ENCODE measurements around the gene DLL1. TPM values are rescaled to one million over a fixed set of nuclear protein-coding genes. Genes with fewer than 3 reads are reported as not detected.

The DLL1 gene
- total RNA-seq, 4 donors from 2014 or later: 32.6 to 75.6 (median 46.9) TPM

GRCh38 chr6:170254315-170255213 lies 36.3 kb downstream of the DLL1 start:
- 87% methylated on average over 12 of the region's 14 CpGs for WGBS
- H3K4me3 ChIP-seq: no peak overlapping the region
- no peak for DNase-seq (ENCODE audit: low spot score in 2 of 2)

GRCh38 chr6:170253910-170254269 lies 37.0 kb downstream of the DLL1 start:
- TF ChIP-seq CTCF (IDR thresholded peaks at IDR 0.05): no peak
- no peak for TF ChIP-seq POLR2A (IDR thresholded peaks at IDR 0.05)
- no peak for TF ChIP-seq POLR2AphosphoS5 (IDR thresholded peaks at IDR 0.05)
- TF ChIP-seq EP300 (IDR thresholded peaks at IDR 0.05): no peak
- no peak for DNase-seq (ENCODE audit: low spot score in 2 of 2)
- WGBS: 81% methylated on average over 9 of the region's 9 CpGs
- Histone ChIP-seq H3K4me1 (no peaks in the 10 kb centered on the region), H3K27me3 (peaks cover 7% of the 10 kb centered on the region), H3K27ac (no peak overlapping the region), H3K9me3 (no peaks in the 10 kb centered on the region), H3K36me3 (no peaks in the 10 kb centered on the region), H3K4me3 (no peak overlapping the region)

More at GRCh38 chr6:170254315-170255213, 36.3 kb downstream of the DLL1 start:
- no peaks in the 10 kb centered on the region for H3K4me1 ChIP-seq
- H3K27me3 ChIP-seq: peaks cover 7% of the 10 kb centered on the region
- H3K27ac ChIP-seq: no peak overlapping the region
- H3K36me3 ChIP-seq: no peaks in the 10 kb centered on the region
- TF ChIP-seq POLR2A (IDR thresholded peaks at IDR 0.05): no peak
- TF ChIP-seq EP300 (IDR thresholded peaks at IDR 0.05): no peak
- no peak for TF ChIP-seq POLR2AphosphoS5 (IDR thresholded peaks at IDR 0.05)
- TF ChIP-seq CTCF (IDR thresholded peaks at IDR 0.05): no peak
- H3K9me3 ChIP-seq: no peaks in the 10 kb centered on the region

- H3K27ac ChIP-seq: no peak overlapping the region
- no peak overlapping the region for H3K4me3 ChIP-seq
- 83% methylated on average over 19 of the region's 30 CpGs for WGBS
- no peaks in the 10 kb centered on the region for H3K9me3 ChIP-seq
- peaks cover 7% of the 10 kb centered on the region for H3K27me3 ChIP-seq
- no peaks in the 10 kb centered on the region for H3K4me1 ChIP-seq
- no peaks in the 10 kb centered on the region for H3K36me3 ChIP-seq
- no peak for TF ChIP-seq POLR2A (IDR thresholded peaks at IDR 0.05)
- no peak for TF ChIP-seq EP300 (IDR thresholded peaks at IDR 0.05)
- no peak for TF ChIP-seq POLR2AphosphoS5 (IDR thresholded peaks at IDR 0.05)
- no peak for TF ChIP-seq CTCF (IDR thresholded peaks at IDR 0.05)
- no peak for DNase-seq (ENCODE audit: low spot score in 2 of 2)
These were observed 37.5 kb downstream of the DLL1 start for GRCh38 chr6:170253226-170253909.

GRCh38 chr6:170251776-170252571 lies 38.9 kb downstream of the DLL1 start:
- DNase-seq (ENCODE audit: low spot score in 2 of 2): no peak
- H3K4me1 ChIP-seq: peaks cover 4% of the 10 kb centered on the region
- TF ChIP-seq POLR2AphosphoS5 (IDR thresholded peaks at IDR 0.05): no peak
- TF ChIP-seq POLR2A (IDR thresholded peaks at IDR 0.05): no peak
- TF ChIP-seq CTCF (IDR thresholded peaks at IDR 0.05): no peak
- no peak for TF ChIP-seq EP300 (IDR thresholded peaks at IDR 0.05)
- no peaks in the 10 kb centered on the region for H3K36me3 ChIP-seq
- no peak overlapping the region for H3K27ac ChIP-seq
- 92% methylated on average over 24 of the region's 41 CpGs for WGBS
- H3K4me3 ChIP-seq: no peak overlapping the region
- no peaks in the 10 kb centered on the region for H3K9me3 ChIP-seq
- H3K27me3 ChIP-seq: peaks cover 13% of the 10 kb centered on the region

All from suprapubic skin (tissue), 4 donors.